IPS-NIHi7 (cell line): ENCODE measurements around the gene FOXP2.

Experiments
- DNase-seq: peaks from one replicate; pipeline ENCODE4 v3.0.0; 2012; ENCODE audit warnings: mixed read lengths; ENCODE audit errors: extremely low spot score

Gene FOXP2

DNA sequence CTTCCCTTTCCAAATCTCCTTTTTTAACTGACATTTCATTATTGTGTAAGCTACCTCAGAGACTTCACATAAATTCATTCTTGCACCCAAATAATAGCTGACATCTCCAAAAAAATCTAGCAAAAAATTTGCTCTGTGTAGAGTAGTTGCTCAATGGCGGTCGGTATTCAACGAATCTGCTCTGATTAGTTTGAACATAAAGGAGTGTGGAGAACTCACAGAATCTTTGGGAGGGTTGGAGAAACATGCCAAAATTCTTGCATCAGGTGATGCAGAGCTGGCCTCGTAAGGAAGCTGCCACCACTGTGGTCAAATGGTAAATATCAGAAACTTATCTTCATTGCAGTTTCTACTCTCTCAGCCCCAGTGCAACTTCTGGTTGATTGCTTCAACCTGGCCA, 306.1 kb downstream of the FOXP2 start:
- no peak for DNase-seq

DNA sequence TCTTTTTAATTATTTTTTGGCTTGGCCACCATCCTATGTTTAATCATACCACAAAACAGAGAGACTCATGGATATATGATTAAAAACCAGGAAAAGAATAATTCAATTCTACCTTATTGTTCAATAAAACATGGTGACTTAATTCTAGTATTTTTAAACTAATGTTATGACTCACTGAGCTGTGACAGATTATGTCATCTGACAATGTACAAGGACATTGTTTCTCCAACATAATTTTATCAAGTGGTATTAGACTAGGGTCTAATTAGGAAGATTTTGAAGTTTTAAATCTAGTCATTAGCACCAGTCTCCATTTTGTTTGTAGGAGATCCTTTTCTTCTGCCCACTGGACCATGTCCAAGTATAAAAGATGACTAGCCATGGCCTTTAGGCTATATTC, 307.9 kb downstream of the FOXP2 start:
- DNase-seq, result no peak

- DNase-seq, result no peak
Measured at GRCh38 chr7:114723308-114723707, 308.7 kb downstream of the FOXP2 start.

GRCh38 chr7:114740095-114740494, 325.5 kb downstream of the FOXP2 start:
- DNase-seq, result no peak

- no peak for DNase-seq
Measured at GRCh38 chr7:114740941-114741340, 326.3 kb downstream of the FOXP2 start.

GRCh38 chr7:114741911-114742310, 327.3 kb downstream of the FOXP2 start:
- DNase-seq, result no peak
